ENCODE results near the gene RFC2.

Gene RFC2

DNA sequence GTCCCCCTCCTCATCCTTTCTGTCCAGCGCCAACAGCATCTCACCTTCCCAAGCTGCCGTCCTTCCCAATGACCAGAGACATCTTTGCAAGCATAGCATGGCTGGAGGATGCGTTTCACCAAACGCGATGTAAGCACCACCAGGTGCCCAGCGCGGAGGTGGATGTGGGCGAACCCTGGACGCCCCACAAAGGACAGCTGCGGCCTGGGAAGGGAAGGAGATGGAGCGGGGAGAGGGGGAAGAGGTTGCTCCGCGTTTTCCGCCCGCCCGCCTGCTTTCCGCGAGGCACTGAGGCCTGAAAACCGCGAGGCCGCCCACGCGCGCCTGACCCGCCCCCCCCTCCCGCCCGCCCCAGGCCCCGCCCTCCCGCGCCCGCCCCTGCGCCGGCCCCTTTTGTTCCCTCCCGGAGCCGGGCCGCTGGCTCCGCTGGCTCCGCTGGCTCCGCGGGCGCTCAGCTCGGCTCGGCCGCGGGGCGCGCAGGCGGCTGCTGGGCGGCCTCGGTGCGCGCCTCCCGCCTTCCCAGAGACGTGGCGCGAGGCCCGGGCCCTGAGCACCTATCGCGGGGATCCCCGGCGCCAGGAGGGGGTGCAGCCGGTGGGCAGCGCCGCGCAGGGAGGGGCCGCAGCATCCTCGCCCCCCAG is 34.9 kb upstream of the RFC2 start, which contains the start of gene CLIP2:
CLIP2 (plus strand) TSS at position 390 of the 641 bp plus-strand sequence. CDS start 28,140 bp downstream, outside the sequence.
- TF ChIP-seq, protein P1, sequence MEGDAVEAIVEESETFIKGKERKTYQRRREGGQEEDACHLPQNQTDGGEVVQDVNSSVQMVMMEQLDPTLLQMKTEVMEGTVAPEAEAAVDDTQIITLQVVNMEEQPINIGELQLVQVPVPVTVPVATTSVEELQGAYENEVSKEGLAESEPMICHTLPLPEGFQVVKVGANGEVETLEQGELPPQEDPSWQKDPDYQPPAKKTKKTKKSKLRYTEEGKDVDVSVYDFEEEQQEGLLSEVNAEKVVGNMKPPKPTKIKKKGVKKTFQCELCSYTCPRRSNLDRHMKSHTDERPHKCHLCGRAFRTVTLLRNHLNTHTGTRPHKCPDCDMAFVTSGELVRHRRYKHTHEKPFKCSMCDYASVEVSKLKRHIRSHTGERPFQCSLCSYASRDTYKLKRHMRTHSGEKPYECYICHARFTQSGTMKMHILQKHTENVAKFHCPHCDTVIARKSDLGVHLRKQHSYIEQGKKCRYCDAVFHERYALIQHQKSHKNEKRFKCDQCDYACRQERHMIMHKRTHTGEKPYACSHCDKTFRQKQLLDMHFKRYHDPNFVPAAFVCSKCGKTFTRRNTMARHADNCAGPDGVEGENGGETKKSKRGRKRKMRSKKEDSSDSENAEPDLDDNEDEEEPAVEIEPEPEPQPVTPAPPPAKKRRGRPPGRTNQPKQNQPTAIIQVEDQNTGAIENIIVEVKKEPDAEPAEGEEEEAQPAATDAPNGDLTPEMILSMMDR (IDR thresholded peaks at IDR 0.05; ENCODE audit: control insufficient read depth, insufficient read depth, low read depth, low read length, missing control alignments), result no peak
- peak within 1 kb of the TSS; percentile 88 for H3K4me3 ChIP-seq (ENCODE audit: control insufficient read depth, low read depth, low read length)
- no peak for DNase-seq (ENCODE audit: low read depth)

DNA sequence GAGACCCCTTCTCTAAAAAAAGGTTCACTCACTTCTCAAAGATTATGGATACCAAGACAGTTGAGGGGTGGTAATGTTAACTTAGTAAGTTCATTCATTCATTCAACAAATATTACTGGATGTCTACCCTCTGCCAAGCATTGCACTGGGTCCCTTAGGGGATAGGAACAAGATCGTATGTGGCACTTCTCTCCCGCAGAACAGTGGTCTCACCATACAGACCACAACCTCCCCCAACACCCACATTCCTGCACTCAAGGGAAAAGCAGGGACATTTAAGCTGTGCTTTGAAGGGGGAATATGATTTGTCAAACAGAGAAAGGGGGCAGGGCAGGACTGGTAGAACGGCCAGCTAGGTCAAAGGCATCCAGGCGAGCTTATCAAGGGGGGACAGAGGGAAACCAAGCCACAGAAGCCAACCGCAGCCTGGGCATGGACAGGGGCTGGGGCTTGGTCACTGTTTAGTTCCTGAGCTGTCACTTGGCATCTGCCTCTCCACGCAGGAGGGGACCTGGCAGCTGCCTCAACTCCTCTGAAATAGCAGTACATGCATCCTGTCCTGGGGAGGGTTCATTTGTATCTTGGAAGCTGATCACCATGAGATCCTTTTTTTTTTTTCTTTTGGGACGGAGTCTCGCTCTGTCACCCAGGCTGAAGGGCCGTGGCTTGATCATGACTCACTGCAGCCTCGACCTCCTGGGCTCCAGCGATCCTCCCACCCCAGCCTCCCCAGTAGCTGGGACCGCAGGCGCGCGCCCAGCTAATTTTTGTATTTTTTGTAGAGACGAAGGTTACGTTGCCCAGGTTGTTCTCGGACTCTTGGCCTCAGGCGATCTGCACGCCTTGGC is 34.1 kb upstream of the RFC2 start:
- DNase-seq (ENCODE audit: low read depth), result no peak
- H3K4me3 ChIP-seq (ENCODE audit: control insufficient read depth, low read depth, low read length), result peak overlapping the region; percentile 53
- TF ChIP-seq, protein P1 (IDR thresholded peaks at IDR 0.05; ENCODE audit: control insufficient read depth, insufficient read depth, low read depth, low read length, missing control alignments), result no peak

DNA sequence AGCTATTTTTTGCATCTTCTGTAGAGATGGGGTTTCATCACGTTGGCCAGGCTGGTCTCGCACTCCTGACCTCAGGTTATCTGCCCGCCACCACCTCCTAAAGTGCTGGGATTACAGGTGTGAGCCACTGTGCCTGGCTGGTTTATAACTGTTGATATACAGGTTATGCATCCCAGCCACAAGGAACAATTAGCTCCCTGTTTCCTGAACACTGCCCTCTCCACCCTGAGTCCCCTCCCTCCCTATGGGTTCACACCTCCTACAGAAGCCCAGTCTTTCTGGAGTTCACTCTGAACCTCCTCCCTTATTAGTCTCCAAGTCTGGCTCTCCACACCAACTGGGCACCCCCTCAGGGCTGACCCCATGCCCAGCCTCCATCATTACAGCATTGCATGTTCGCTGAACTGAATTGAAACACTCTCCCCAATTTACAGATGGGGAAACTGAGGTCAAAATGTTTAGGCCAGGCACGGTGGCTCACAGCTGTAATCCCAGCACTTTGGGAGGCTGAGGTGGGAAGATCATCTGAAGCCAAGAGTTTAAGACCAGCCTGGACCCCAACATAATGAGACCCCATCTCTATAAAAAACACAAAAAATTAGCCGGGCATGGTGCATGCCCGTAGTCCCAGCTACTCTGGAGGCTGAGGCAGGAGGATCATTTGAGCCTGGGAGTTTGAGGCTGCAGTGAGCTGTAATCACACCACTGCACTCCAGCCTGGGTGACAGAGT is 33.3 kb upstream of the RFC2 start:
- TF ChIP-seq, protein P1 (IDR thresholded peaks at IDR 0.05; ENCODE audit: control insufficient read depth, insufficient read depth, low read depth, low read length, missing control alignments), result no peak
- no peak overlapping the region for H3K4me3 ChIP-seq (ENCODE audit: control insufficient read depth, low read depth, low read length)
- no peak for DNase-seq (ENCODE audit: low read depth)

GRCh38 chr7:74286131-74286530 is 31.9 kb upstream of the RFC2 start:
- TF ChIP-seq, protein P1 (IDR thresholded peaks at IDR 0.05; ENCODE audit: control insufficient read depth, insufficient read depth, low read depth, low read length, missing control alignments), result no peak
- no peak for DNase-seq (ENCODE audit: low read depth)
- H3K4me3 ChIP-seq (ENCODE audit: control insufficient read depth, low read depth, low read length), result no peak overlapping the region

GRCh38 chr7:74284781-74285259 is 30.6 kb upstream of the RFC2 start:
- TF ChIP-seq, protein P1 (IDR thresholded peaks at IDR 0.05; ENCODE audit: control insufficient read depth, insufficient read depth, low read depth, low read length, missing control alignments), result no peak
- H3K4me3 ChIP-seq (ENCODE audit: control insufficient read depth, low read depth, low read length), result no peak overlapping the region
- DNase-seq (ENCODE audit: low read depth), result no peak

DNA sequence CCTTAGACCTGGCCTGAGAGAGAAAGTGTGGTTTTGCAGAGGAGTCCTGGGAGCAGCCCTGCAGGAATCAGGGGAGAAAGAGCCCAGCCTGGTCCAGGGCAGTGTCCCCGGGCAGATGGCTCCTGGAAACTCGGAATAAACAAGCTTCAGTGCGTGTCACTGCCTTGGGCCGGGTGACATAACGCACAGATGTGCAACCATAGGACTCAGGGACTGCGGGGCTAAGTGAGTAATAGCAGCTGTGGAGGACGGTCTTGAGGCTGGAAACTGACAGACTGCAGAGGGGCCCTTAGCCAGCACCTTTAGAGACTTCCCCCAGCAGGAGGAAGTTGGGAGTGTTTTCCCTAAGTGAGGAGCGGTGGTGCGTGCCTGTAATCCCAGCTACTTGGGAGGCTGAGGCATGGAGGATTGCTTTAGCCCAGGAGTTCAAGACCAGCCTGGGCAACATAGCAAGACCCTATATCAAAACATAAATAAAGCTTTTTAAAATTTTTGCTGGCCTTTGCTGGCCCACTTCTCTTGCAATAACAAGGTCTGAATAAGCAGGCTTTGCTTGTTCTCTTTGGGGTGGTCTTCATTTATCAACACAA is 29.8 kb upstream of the RFC2 start:
- TF ChIP-seq, protein P1 (IDR thresholded peaks at IDR 0.05; ENCODE audit: control insufficient read depth, insufficient read depth, low read depth, low read length, missing control alignments), result no peak
- DNase-seq (ENCODE audit: low read depth), result no peak

More for the DNA sequence above, 29.8 kb upstream of the RFC2 start:
- no peak overlapping the region for H3K4me3 ChIP-seq (ENCODE audit: control insufficient read depth, low read depth, low read length)
